Heart right ventricle (tissue), 16 donors: Measurements from ENCODE around the gene RAPGEF3. TPM values are rescaled to one million over a fixed set of nuclear protein-coding genes. Genes with fewer than 3 reads are reported as not detected.
A peak's percentile ranks its signal among the peaks of the same experiment; 100 is the strongest.

Source experiments
- ATAC-seq, 8 donors: fragments of 200-7000 bp; cut with Tn5 transposase; one replicate each; pipeline ENCODE4 v1.9.1; 2020; ENCODE audit warnings: mild to moderate bottlenecking in 8 of 8, moderate library complexity in 8 of 8, moderate number of reproducible peaks in 1 of 8
- DNase-seq, 2 donors: peaks; one replicate each; pipeline ENCODE4 v3.0.0-alpha.2; 2020
- H3K27ac ChIP-seq, 10 donors: fragments of 200-600 bp; sonication (generic) in 2 of 10; one replicate each; pipeline versions ENCODE4 v1.5.0 to v1.8.0; 2020 to 2022; ENCODE audit warnings: mild to moderate bottlenecking in 3 of 10
- H3K27me3 ChIP-seq, 7 donors: fragments of 200-600 bp; one replicate each; pipeline ENCODE4 v1.8.0; 2021 to 2022; ENCODE audit warnings: mild to moderate bottlenecking in 2 of 7
- H3K36me3 ChIP-seq, 9 donors: fragments of 200-600 bp; sonication (generic) in 1 of 9; one replicate each; pipeline versions ENCODE4 v1.5.0 to v1.8.0; 2020 to 2022; ENCODE audit warnings: mild to moderate bottlenecking in 2 of 9
- H3K4me1 ChIP-seq, 9 donors: fragments of 200-600 bp; sonication (generic) in 1 of 9; one replicate each; pipeline versions ENCODE4 v1.5.0 to v1.8.0; 2020 to 2022; ENCODE audit warnings: mild to moderate bottlenecking in 4 of 9
- H3K4me3 ChIP-seq, 10 donors: fragments of 200-600 bp; sonication (generic) in 2 of 10; one replicate each; pipeline versions ENCODE4 v1.5.0 to v1.8.0; 2020 to 2022; ENCODE audit warnings: mild to moderate bottlenecking in 7 of 10, moderate library complexity in 2 of 10
- H3K9me3 ChIP-seq, 11 donors: fragments of 200-600 bp in 10 of 11; sonication (generic) in 2 of 11; one replicate each; pipeline versions ENCODE4 v1.5.0 to v1.8.0; 2013 to 2022; ENCODE audit warnings: mild to moderate bottlenecking in 2 of 11, control low read depth in 1 of 11, moderate library complexity in 1 of 11
- WGBS, 2 donors: extraction: QIAGEN DNeasy Blood & Tissue Kit; methylation state at CpG; one replicate each; pipeline ENCODE4 v1.1.7; 2013; ENCODE audit warnings: inconsistent platforms in 1 of 2; 5-methylcytosine and 5-hydroxymethylcytosine counted together
- intact Hi-C, 10 donors: fragments of 100-400 bp; cut with DNase I; formaldehyde crosslinking; loops; one replicate each; pipeline versions ENCODE4 v1.11.1 to v1.14.2; 2022
- polyA plus RNA-seq, 2 donors: library from polyadenylated mRNA; stranded (reverse); fragments of 200-250 nt; gene quantifications; one replicate each; pipeline ENCODE4 v1.2.3, GENCODE V29; 2013
- total RNA-seq, 10 donors: library from RNA; stranded (reverse); fragmentation: NEBNext Ultra II Directional in 3 of 10; extraction: Animal tissue kit (Norgen Biotek cat#: 25700) in 3 of 10; gene quantifications; one replicate each; pipeline versions ENCODE4 v1.2.1 to v1.2.4, GENCODE V29; 2021 to 2023
- TF ChIP-seq, protein P1 (sequence below), 9 donors: fragments of 200-600 bp; sonication (generic) in 2 of 9; IDR thresholded peaks; one replicate each; pipeline versions ENCODE4 v1.5.0 to v1.8.0; 2021 to 2022; ENCODE audit warnings: antibody characterized with exemption in 9 of 9, mild to moderate bottlenecking in 5 of 9, moderate library complexity in 1 of 9
- donor health status: Arrhythmogenic right ventricular cardiomyopathy.
- donor health status: ischemic (EF 13 %, LVEDD 7.1; RV severe dilation, severe dysfunction).
- donor health status: healthy with polysubstance abuse.
- donor health status: DM: no; HTN: yes; CAD: no.
- donor health status: DM: no; HTN: no; CAD: no.
- donor health status: ischemic (EF 25% LVEDD 6.9; RV normal size, moderate dysfunction).
- donor health status: ischemic (EF 25% LVEDD 5.7; RV mildly dilated, moderate dysfunction).
- donor health status: healthy.
- donor health status: DM: yes; HTN: yes; CAD: no.
- donor health status: Ischemic cardiomyopathy.
- donor health status: ischemic (EF 35%, LVEDD 5.7; RV mildly dilated, moderate dysfunction).
- donor health status: nonischemic (EF 11% LVEDD 7.7; RV severe dilation, severe dysfunction).
- donor health status: DM: yes; HTN: yes; CAD: no.
- donor health status: PGD.
- donor health status: ischemic (EF 29% LVEDD 5.4; RV normal size, mild dysfunction).
- donor health status: nonischemic (EF 23%, LVEDD 6.1; RV moderate dilation, normal function).

The RAPGEF3 gene
- total and polyA plus RNA-seq, 12 donors, result 9.5 to 173 (median 20.1) TPM

DNA sequence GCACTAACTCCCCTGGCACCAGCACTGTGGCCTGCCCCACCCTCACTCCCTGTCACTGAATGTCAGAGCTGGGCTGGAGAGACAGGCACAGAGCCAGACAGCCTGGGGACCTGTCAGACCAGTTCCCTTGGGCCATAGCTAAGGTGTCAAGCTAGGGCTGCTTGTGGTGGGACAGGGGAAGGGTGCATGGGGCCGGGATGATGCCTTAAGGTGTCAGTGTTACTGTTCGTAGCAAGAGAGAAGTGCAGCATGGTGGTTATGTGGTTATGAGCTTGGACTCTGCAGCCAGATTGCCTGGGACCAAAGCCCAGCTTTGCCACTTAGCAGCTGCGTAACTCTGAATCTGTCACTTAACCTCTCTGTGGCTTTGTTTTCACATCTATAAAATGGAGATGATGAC, 3.8 kb downstream of the RAPGEF3 start:
- peak overlapping the region in 4 of 10 donors; percentile 26 to 71 (median 52) for H3K4me3 ChIP-seq
- H3K27me3 ChIP-seq, result no peaks in the 10 kb centered on the region
- H3K27ac ChIP-seq, result peak overlapping the region; percentile 71 to 91 (median 86)
- H3K4me1 ChIP-seq, result peaks cover 37 to 89% (median 71%) of the 10 kb centered on the region in 9 donors
- TF ChIP-seq, protein P1, sequence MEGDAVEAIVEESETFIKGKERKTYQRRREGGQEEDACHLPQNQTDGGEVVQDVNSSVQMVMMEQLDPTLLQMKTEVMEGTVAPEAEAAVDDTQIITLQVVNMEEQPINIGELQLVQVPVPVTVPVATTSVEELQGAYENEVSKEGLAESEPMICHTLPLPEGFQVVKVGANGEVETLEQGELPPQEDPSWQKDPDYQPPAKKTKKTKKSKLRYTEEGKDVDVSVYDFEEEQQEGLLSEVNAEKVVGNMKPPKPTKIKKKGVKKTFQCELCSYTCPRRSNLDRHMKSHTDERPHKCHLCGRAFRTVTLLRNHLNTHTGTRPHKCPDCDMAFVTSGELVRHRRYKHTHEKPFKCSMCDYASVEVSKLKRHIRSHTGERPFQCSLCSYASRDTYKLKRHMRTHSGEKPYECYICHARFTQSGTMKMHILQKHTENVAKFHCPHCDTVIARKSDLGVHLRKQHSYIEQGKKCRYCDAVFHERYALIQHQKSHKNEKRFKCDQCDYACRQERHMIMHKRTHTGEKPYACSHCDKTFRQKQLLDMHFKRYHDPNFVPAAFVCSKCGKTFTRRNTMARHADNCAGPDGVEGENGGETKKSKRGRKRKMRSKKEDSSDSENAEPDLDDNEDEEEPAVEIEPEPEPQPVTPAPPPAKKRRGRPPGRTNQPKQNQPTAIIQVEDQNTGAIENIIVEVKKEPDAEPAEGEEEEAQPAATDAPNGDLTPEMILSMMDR (IDR thresholded peaks at IDR 0.05), result no peak
- WGBS, 2 donors, result 56 to 59% methylated on average over 3 of the region's 3 CpGs
- DNase-seq, result peak in 1 of 2 donors; percentile 50
- H3K36me3 ChIP-seq, result peaks cover 0 to 28% (median 0%) of the 10 kb centered on the region in 9 donors
- intact Hi-C loops, result loop anchor here in 1 of 10 donors (10.0 kb wide), 1 partner anchor 790 kb away; no protein-coding TSS in a partner anchor
- ATAC-seq, result peak in 3 of 8 donors; percentile 7 to 32 (median 18)
- no peaks in the 10 kb centered on the region for H3K9me3 ChIP-seq

DNA sequence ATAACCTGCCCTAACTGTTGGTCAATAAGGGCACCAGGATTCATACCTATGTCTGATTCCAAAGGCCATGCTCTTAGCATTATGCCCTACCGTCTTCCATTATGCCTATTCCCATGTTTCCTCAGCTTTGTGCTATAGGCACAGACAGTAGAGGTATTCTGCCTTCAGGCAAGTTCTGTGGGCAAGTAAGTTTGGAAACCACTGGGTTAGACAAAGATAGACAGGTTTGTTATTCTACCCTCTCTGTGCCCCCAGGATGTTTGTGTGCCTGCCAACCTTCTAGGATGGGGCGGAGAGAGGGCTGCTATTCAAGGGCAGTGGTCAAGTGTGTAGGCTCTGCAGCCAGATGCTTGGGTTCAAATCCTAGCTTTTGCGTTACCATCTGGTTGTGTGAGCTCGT, 4.6 kb downstream of the RAPGEF3 start:
- peak overlapping the region in 6 of 10 donors; percentile 6 to 60 (median 12) for H3K4me3 ChIP-seq
- DNase-seq, result no peak
- TF ChIP-seq, protein P1 (IDR thresholded peaks at IDR 0.05), result no peak
- H3K4me1 ChIP-seq, result peaks cover 37 to 81% (median 64%) of the 10 kb centered on the region in 9 donors
- no peak for ATAC-seq
- peak overlapping the region; percentile 71 to 91 (median 86) for H3K27ac ChIP-seq
- H3K36me3 ChIP-seq, result peaks cover 0 to 35% (median 0%) of the 10 kb centered on the region in 9 donors
- WGBS, 2 donors, result 80 to 82% methylated on average over 4 of the region's 4 CpGs
- no peaks in the 10 kb centered on the region for H3K9me3 ChIP-seq
- no peaks in the 10 kb centered on the region for H3K27me3 ChIP-seq
- intact Hi-C loops, result loop anchor here in 1 of 10 donors (10.0 kb wide), 1 partner anchor 789 kb away; no protein-coding TSS in a partner anchor

DNA sequence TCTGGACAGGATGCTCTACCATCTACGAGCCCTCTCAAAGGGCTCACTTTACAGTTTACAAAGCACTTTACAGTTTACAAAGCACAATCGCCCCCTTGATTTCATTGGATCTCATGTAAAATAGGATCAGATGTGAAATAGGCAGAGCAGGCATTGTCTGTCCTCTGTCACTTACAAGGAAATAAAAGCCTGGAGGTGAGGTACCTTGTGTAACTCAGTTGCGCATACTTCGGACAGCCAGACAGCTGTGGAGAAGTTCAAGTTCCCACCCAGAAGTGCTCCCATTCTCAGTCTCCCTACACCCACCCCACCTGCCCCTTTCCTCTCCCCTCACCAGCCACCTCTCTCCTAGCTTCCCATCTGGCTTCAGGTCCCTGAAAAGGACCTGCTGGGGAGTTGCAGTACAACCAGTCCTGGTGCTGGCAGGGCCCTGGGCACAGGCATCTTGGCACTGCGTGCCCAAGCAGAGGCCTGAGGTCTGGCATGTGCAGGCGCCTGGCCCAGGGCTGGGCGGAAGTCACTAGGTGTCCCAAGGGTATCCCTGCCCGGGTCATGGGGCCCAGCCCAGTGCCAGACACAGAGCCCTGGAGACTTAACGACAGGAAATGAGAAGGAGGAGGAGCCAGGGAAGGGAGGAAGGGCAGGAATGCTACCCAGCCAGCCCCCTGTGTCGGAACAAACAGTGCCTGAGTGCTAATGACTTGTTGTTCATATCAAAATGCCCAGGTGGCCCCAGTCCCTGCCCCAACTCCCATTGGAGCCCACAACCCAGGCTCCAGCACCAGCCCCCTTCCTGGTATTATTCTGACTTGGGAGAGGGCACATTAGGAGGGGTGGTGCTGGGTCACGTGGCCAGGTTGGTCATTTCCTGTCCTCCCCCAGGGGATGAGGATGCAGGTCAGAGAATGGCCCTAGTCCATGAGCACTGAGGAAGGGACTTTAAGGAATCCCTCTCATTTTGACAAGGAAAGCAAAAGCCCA, 5.4 kb downstream of the RAPGEF3 start:
- Histone ChIP-seq H3K4me1 (peaks cover 37 to 75% (median 59%) of the 10 kb centered on the region in 9 donors), H3K4me3 (peak overlapping the region in 6 of 10 donors; percentile 6 to 60 (median 12)), H3K36me3 (peaks cover 0 to 42% (median 0%) of the 10 kb centered on the region in 9 donors), H3K9me3 (no peaks in the 10 kb centered on the region), H3K27me3 (no peaks in the 10 kb centered on the region), H3K27ac (peak overlapping the region; percentile 71 to 91 (median 86))
- DNase-seq, result peak; percentile 84 to 87
- intact Hi-C loops, result loop anchor here in 2 of 10 donors (2.0 to 10.0 kb wide), 2 partner anchors 17 to 789 kb away; no protein-coding TSS in a partner anchor
- TF ChIP-seq, protein P1 (IDR thresholded peaks at IDR 0.05), result no peak
- WGBS, 2 donors, result 36 to 39% methylated on average over 11 of the region's 11 CpGs
- peak; percentile 76 to 94 (median 90) for ATAC-seq

DNA sequence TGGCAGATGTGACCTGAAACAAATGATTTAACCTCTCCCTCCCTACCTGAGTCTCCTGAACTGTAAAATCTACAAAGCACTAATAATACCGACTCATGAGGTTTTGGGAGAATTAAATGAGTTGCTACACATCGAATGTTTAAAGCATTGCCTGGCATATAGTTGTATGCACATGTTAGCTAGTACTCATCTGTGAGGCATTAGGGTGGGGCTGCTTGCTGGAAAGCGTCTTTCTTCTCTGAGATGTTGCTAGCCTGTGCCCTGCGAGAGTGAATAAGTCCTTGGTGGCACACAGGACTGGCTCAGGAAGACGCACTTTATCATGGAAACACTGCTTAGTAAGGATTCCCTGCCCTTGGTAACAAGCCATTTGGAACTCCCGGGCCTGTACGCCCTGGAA, 6.1 kb downstream of the RAPGEF3 start:
- peaks cover 34 to 67% (median 55%) of the 10 kb centered on the region in 9 donors for H3K4me1 ChIP-seq
- TF ChIP-seq, protein P1 (IDR thresholded peaks at IDR 0.05), result no peak

More for the DNA sequence above, 6.1 kb downstream of the RAPGEF3 start:
- 65 to 68% methylated on average over 7 of the region's 7 CpGs for WGBS, 2 donors
- DNase-seq (no peak), ATAC-seq (no peak)
- Histone ChIP-seq H3K27ac (peak overlapping the region; percentile 71 to 91 (median 86)), H3K9me3 (no peaks in the 10 kb centered on the region), H3K36me3 (peaks cover 0 to 50% (median 0%) of the 10 kb centered on the region in 9 donors), H3K4me3 (no peak overlapping the region), H3K27me3 (no peaks in the 10 kb centered on the region)
- intact Hi-C loops, result loop anchor here in 3 of 10 donors (1.0 to 10.0 kb wide), 3 partner anchors 10 to 788 kb away; no protein-coding TSS in a partner anchor
